HepG2 (cell line): ENCODE results near the gene CADPS2. TPM values are rescaled to one million over a fixed set of nuclear protein-coding genes. Genes with fewer than 3 reads are reported as not detected.

Experiments
- ATAC-seq: fragments of 200-7000 bp; cut with Tn5 transposase; 3 replicates; pipeline ENCODE4 v1.9.1; 2020; ENCODE audit warnings: mild to moderate bottlenecking, moderate library complexity
- BruUV-seq: library from RNA; stranded (reverse); fragments of 400-500 nt; replicated peaks from 2 replicates; lab custom pipeline; 2021; lab: Mats Ljungman, UMichigan
- CTCF ChIA-PET: fragments of 300-600 bp; formaldehyde crosslinking; extraction: SDS; loops from one replicate; lab custom pipeline; 2021; ENCODE audit warnings: low total read pairs, inconsistent platforms, low intra/inter-chr PET ratio; lab: Yijun Ruan, JAX
- POLR2A ChIA-PET: fragments of 350-600 bp; sonication (Branson Sonifier 250); formaldehyde crosslinking; loops from one replicate; lab custom pipeline; 2020; ENCODE audit warnings: antibody characterized with exemption, inconsistent platforms; lab: Yijun Ruan, JAX
- DNase-seq: peaks from one replicate; pipeline ENCODE4 v3.0.0-alpha.2; 2015; ENCODE audit warnings: low spot score
- FAIRE-seq: peaks from 3 replicates; lab custom pipeline; 2011; peaks lifted over from hg19 to GRCh38; lab: Jason Lieb, UNC
- H2AFZ ChIP-seq: one replicate; pipeline ENCODE4 v1.6.1; 2011; ENCODE audit warnings: low read length, inconsistent platforms
- H3K27ac ChIP-seq: fragments of 300-600 bp; 3 replicates; pipeline ENCODE4 v1.8.0; 2011; ENCODE audit warnings: mixed run types, mild to moderate bottlenecking, mixed read lengths, low read length, inconsistent platforms; ENCODE audit not compliant: insufficient read depth; ENCODE audit errors: extremely low read length
- H3K27me3 ChIP-seq, 2 experiments: fragments of 200-600 bp in 1 of 2; 2 replicates in 1 of 2; 3 replicates in 1 of 2; pipeline versions ENCODE4 v1.6.0 to v1.8.0; 2011; ENCODE audit warnings: low read length in 2 of 2, mild to moderate bottlenecking in 2 of 2, moderate library complexity in 2 of 2, inconsistent platforms in 1 of 2; ENCODE audit not compliant: insufficient read depth in 2 of 2, control insufficient read depth in 1 of 2
- H3K36me3 ChIP-seq, 2 experiments: fragments of 200-600 bp in 1 of 2; replicated peaks in 1 of 2; 2 replicates in 1 of 2; 3 replicates in 1 of 2; pipeline versions ENCODE4 v1.5.1 to v1.8.0; 2011; ENCODE audit warnings: low read length in 2 of 2, inconsistent platforms in 1 of 2; ENCODE audit not compliant: insufficient read depth in 2 of 2, control insufficient read depth in 1 of 2
- H3K4me1 ChIP-seq: 2 replicates; pipeline ENCODE4 v1.5.1; 2012; ENCODE audit warnings: low read length, inconsistent platforms; ENCODE audit not compliant: insufficient read depth
- H3K4me2 ChIP-seq: 2 replicates; pipeline ENCODE4 v1.6.0; 2011; ENCODE audit warnings: low read depth, low read length, inconsistent platforms
- H3K4me3 ChIP-seq, 3 experiments: fragments of 200-600 bp in 1 of 3; sonication (generic), shearing (Covaris generic) in 1 of 3; replicated peaks in 1 of 3; 2 replicates each; pipeline ENCODE4 v1.5.1; 2011 to 2016; ENCODE audit warnings: low read length in 3 of 3, inconsistent platforms in 2 of 3, low read depth in 2 of 3, mild to moderate bottlenecking in 2 of 3, control low read depth in 1 of 3, mixed read lengths in 1 of 3; ENCODE audit not compliant: insufficient read depth in 1 of 3
- H3K79me2 ChIP-seq: one replicate; pipeline ENCODE4 v1.6.1; 2011; ENCODE audit warnings: low read length, inconsistent platforms; ENCODE audit not compliant: insufficient read depth
- H3K9ac ChIP-seq: 2 replicates; pipeline ENCODE4 v1.6.0; 2011; ENCODE audit warnings: mild to moderate bottlenecking, low read depth, low read length, inconsistent platforms; ENCODE audit not compliant: insufficient read depth
- H3K9me3 ChIP-seq: 2 replicates; pipeline ENCODE4 v1.5.1; 2012; ENCODE audit warnings: mild to moderate bottlenecking, low read length
- H4K20me1 ChIP-seq: 2 replicates; pipeline ENCODE4 v1.6.0; 2011; ENCODE audit warnings: inconsistent platforms, mild to moderate bottlenecking, low read length, moderate library complexity; ENCODE audit not compliant: insufficient read depth
- ATF7-NPFF ChIP-seq: sonication (generic); formaldehyde crosslinking; IDR thresholded peaks from 2 replicates; pipeline ENCODE4 v1.8.1; 2023; ENCODE audit warnings: mild to moderate bottlenecking, low read depth, missing genetic modification reagents, moderate library complexity
- ETV6 ChIP-seq: sonication (generic); formaldehyde crosslinking; conservative IDR thresholded peaks from 2 replicates; pipeline ENCODE4 v1.4.0; 2020; ENCODE audit warnings: missing genetic modification reagents
- HCFC1 ChIP-seq: fragments of 150-350 bp; IDR thresholded peaks from 2 replicates; pipeline ENCODE4 v1.6.1; 2014; ENCODE audit warnings: low read depth, low read length
- KAT8 ChIP-seq: IDR thresholded peaks from 2 replicates; pipeline ENCODE4 v1.6.1; 2016; ENCODE audit warnings: missing genetic modification reagents, missing compliant biosample characterization
- KLF13 ChIP-seq: sonication (generic); formaldehyde crosslinking; IDR thresholded peaks from 2 replicates; pipeline ENCODE4 v1.4.0; 2020; ENCODE audit warnings: mild to moderate bottlenecking, missing genetic modification reagents
- KMT2A ChIP-seq: sonication (generic); formaldehyde crosslinking; IDR thresholded peaks from 2 replicates; pipeline ENCODE4 v1.4.0; 2020; ENCODE audit warnings: missing genetic modification reagents
- NFKB2 ChIP-seq: sonication (generic); formaldehyde crosslinking; IDR thresholded peaks from 2 replicates; pipeline ENCODE4 v1.4.0; 2020; ENCODE audit warnings: missing genetic modification reagents, borderline replicate concordance
- RFX1 ChIP-seq: fragments of 450-650 bp; IDR thresholded peaks from 2 replicates; pipeline ENCODE4 v1.6.1; 2017
- SP4 ChIP-seq: sonication (generic); formaldehyde crosslinking; IDR thresholded peaks from 2 replicates; pipeline ENCODE4 v1.8.1; 2023; ENCODE audit warnings: mild to moderate bottlenecking, missing genetic modification reagents
- ZNF274 ChIP-seq: sonication (generic); formaldehyde crosslinking; IDR thresholded peaks from 2 replicates; pipeline ENCODE4 v1.5.1; 2020; ENCODE audit warnings: mild to moderate bottlenecking, missing genetic modification reagents
- ZNF609 ChIP-seq: sonication (generic); formaldehyde crosslinking; IDR thresholded peaks from 2 replicates; pipeline ENCODE4 v1.4.0; 2020; ENCODE audit warnings: mild to moderate bottlenecking, missing genetic modification reagents, borderline replicate concordance
- ZNF614 ChIP-seq: IDR thresholded peaks from 2 replicates; pipeline ENCODE4 v1.6.1; 2018; ENCODE audit warnings: missing biosample characterization, missing genetic modification reagents, inconsistent platforms, borderline replicate concordance
- ZNF724P ChIP-seq: sonication (generic); formaldehyde crosslinking; IDR thresholded peaks from 2 replicates; pipeline ENCODE4 v1.8.0; 2022; ENCODE audit warnings: missing genetic modification reagents, borderline replicate concordance
- WGBS: methylation state at CpG from one replicate; pipeline ENCODE4 v1.1.6; 2017; ENCODE audit warnings: low lambda C conversion rate; 5-methylcytosine and 5-hydroxymethylcytosine counted together
- in situ Hi-C: cut with HindIII; loops from 2 replicates; pipeline ENCODE4 v1.10.0; 2017; ENCODE audit warnings: low pct_unique_long_range_greater_than_20kb; ENCODE audit not compliant: extremely low pct_ligation_motif_present
- intact Hi-C: fragments of 100-400 bp; cut with micrococcal nuclease; formaldehyde crosslinking; loops from one replicate; pipeline ENCODE4 v1.10.0; 2022; ENCODE audit not compliant: unreplicated experiment
- polyA plus RNA-seq, 8 experiments: library from polyadenylated mRNA; depleted of rRNA in 3 of 8; stranded (reverse) in 7 of 8; unstranded in 1 of 8; fragments of >200 nt; fragmentation: Illumina TruSeq in 4 of 8; extraction: Trizol in 4 of 8; gene quantifications; 2 replicates each; pipeline versions ENCODE4 v1.2.1 to v1.2.3, GENCODE V29; 2011 to 2016; ENCODE audit warnings: low read depth in 4 of 8, missing spikeins in 1 of 8, mixed read lengths in 1 of 8; ENCODE audit not compliant: insufficient read depth in 1 of 8
- total RNA-seq, 5 experiments: library from RNA; depleted of rRNA; stranded (reverse); fragments of >200 nt; fragmentation: Illumina TruSeq; extraction: Trizol; gene quantifications; 2 replicates each; pipeline ENCODE4 v1.2.3, GENCODE V29; 2016; ENCODE audit warnings: low read depth in 1 of 5
- TF ChIP-seq, protein P1 (sequence below): sonication (generic); formaldehyde crosslinking; IDR thresholded peaks from 2 replicates; pipeline ENCODE4 v1.4.0; 2020; ENCODE audit warnings: missing genetic modification reagents
- TF ChIP-seq, protein P2 (sequence below): sonication (generic); formaldehyde crosslinking; conservative IDR thresholded peaks from 2 replicates; pipeline ENCODE4 v1.4.0; 2020; ENCODE audit warnings: missing genetic modification reagents

Gene CADPS2
- total and polyA plus RNA-seq, 2 of the 13 experiments (the other 11 are each of a cell fraction or from before 2014, with no cell fraction given), result 17.6 to 43.8 TPM

DNA sequence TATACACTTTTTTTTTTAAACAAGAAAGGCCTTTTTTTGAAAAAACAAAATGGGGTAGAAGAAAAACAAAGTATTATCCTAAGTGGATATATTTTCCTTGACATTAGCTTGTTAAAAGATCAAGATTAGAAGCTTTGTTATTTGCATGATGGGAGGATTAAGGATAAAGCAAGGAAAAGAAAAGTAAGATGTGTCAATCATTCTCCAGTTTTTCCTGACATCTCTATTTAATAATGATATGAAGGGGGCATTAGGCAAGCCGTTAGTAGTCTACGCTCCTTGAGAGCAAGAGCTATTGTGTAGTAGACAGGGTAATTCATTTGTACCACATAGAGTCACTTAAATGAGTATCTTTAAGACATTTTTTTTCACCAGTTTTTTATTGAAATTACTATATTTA, 324.9 kb downstream of the CADPS2 start:
- no peak overlapping the region for H3K4me3 ChIP-seq
- POLR2A ChIA-PET, result no interaction called here
- no peak for ATAC-seq
- no peaks in the 10 kb centered on the region for H3K79me2 ChIP-seq
- H3K9me3 ChIP-seq, result no peaks in the 10 kb centered on the region
- no peaks in the 10 kb centered on the region for H3K4me1 ChIP-seq
- FAIRE-seq, result no peak
- intact Hi-C loops, result no loop called here
- BruUV-seq, result no TSS peak
- H3K9ac ChIP-seq, result no peak overlapping the region
- 94% methylated on average over 2 of the region's 2 CpGs for WGBS
- in situ Hi-C loops, result no loop called here
- no peak overlapping the region for H2AFZ ChIP-seq
- H3K27ac ChIP-seq, result no peak overlapping the region
- CTCF ChIA-PET, result no interaction called here
- no peaks in the 10 kb centered on the region for H4K20me1 ChIP-seq
- H3K36me3 ChIP-seq, result no peaks in the 10 kb centered on the region
- no peaks in the 10 kb centered on the region for H3K27me3 ChIP-seq
- no peak overlapping the region for H3K4me2 ChIP-seq
- no peak for DNase-seq
- no peak for TF ChIP-seq NFKB2 (CRISPR knock-in tag)
- TF ChIP-seq SP4, result no peak
- no peak for TF ChIP-seq KLF13
- TF ChIP-seq KAT8 (CRISPR knock-in tag), result no peak
- TF ChIP-seq ZNF724P (CRISPR knock-in tag), result no peak
- TF ChIP-seq, protein P1, sequence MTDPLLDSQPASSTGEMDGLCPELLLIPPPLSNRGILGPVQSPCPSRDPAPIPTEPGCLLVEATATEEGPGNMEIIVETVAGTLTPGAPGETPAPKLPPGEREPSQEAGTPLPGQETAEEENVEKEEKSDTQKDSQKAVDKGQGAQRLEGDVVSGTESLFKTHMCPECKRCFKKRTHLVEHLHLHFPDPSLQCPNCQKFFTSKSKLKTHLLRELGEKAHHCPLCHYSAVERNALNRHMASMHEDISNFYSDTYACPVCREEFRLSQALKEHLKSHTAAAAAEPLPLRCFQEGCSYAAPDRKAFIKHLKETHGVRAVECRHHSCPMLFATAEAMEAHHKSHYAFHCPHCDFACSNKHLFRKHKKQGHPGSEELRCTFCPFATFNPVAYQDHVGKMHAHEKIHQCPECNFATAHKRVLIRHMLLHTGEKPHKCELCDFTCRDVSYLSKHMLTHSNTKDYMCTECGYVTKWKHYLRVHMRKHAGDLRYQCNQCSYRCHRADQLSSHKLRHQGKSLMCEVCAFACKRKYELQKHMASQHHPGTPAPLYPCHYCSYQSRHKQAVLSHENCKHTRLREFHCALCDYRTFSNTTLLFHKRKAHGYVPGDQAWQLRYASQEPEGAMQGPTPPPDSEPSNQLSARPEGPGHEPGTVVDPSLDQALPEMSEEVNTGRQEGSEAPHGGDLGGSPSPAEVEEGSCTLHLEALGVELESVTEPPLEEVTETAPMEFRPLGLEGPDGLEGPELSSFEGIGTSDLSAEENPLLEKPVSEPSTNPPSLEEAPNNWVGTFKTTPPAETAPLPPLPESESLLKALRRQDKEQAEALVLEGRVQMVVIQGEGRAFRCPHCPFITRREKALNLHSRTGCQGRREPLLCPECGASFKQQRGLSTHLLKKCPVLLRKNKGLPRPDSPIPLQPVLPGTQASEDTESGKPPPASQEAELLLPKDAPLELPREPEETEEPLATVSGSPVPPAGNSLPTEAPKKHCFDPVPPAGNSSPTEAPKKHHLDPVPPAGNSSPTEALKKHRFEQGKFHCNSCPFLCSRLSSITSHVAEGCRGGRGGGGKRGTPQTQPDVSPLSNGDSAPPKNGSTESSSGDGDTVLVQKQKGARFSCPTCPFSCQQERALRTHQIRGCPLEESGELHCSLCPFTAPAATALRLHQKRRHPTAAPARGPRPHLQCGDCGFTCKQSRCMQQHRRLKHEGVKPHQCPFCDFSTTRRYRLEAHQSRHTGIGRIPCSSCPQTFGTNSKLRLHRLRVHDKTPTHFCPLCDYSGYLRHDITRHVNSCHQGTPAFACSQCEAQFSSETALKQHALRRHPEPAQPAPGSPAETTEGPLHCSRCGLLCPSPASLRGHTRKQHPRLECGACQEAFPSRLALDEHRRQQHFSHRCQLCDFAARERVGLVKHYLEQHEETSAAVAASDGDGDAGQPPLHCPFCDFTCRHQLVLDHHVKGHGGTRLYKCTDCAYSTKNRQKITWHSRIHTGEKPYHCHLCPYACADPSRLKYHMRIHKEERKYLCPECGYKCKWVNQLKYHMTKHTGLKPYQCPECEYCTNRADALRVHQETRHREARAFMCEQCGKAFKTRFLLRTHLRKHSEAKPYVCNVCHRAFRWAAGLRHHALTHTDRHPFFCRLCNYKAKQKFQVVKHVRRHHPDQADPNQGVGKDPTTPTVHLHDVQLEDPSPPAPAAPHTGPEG (CRISPR knock-in tag), result no peak
- TF ChIP-seq HCFC1, result no peak
- no peak for TF ChIP-seq KMT2A (CRISPR knock-in tag)
- no peak for TF ChIP-seq ETV6 (CRISPR knock-in tag)
- no peak for TF ChIP-seq ZNF614
- no peak for TF ChIP-seq ATF7-NPFF (CRISPR knock-in tag)
- TF ChIP-seq, protein P2, sequence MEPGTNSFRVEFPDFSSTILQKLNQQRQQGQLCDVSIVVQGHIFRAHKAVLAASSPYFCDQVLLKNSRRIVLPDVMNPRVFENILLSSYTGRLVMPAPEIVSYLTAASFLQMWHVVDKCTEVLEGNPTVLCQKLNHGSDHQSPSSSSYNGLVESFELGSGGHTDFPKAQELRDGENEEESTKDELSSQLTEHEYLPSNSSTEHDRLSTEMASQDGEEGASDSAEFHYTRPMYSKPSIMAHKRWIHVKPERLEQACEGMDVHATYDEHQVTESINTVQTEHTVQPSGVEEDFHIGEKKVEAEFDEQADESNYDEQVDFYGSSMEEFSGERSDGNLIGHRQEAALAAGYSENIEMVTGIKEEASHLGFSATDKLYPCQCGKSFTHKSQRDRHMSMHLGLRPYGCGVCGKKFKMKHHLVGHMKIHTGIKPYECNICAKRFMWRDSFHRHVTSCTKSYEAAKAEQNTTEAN (CRISPR knock-in tag), result no peak
- no peak for TF ChIP-seq ZNF609 (CRISPR knock-in tag)
- TF ChIP-seq ZNF274 (CRISPR knock-in tag), result no peak
- no peak for TF ChIP-seq RFX1
